Small intestine (tissue), 7 donors: Measurements from ENCODE around the gene RAET1G. TPM values are rescaled to one million over a fixed set of nuclear protein-coding genes. Genes with fewer than 3 reads are reported as not detected.
A peak's percentile ranks its signal among the peaks of the same experiment; 100 is the strongest.

ENCODE experiments used
- DNase-seq, 2 donors: peaks; one replicate each; pipeline versions ENCODE4 v3.0.0 to v3.0.0-alpha.2; 2013
- FAIRE-seq: peaks from 2 replicates; lab custom pipeline; 2012; peaks lifted over from hg19 to GRCh38; lab: Jason Lieb, UNC
- H3K27ac ChIP-seq, 3 donors: one replicate each; pipeline ENCODE4 v1.5.1; 2013; ENCODE audit warnings: low read length in 2 of 3, mild to moderate bottlenecking in 2 of 3, control low read depth in 1 of 3, inconsistent platforms in 1 of 3, low read depth in 1 of 3, moderate library complexity in 1 of 3
- H3K27me3 ChIP-seq, 3 donors: one replicate each; pipeline ENCODE4 v1.6.1; 2013; ENCODE audit warnings: low read length in 3 of 3, inconsistent platforms in 1 of 3; ENCODE audit not compliant: control insufficient read depth in 3 of 3, insufficient read depth in 3 of 3
- H3K36me3 ChIP-seq, 3 donors: one replicate each; pipeline ENCODE4 v1.6.1; 2013; ENCODE audit warnings: low read length in 3 of 3, inconsistent platforms in 1 of 3, low read depth in 1 of 3, mild to moderate bottlenecking in 1 of 3, moderate library complexity in 1 of 3; ENCODE audit not compliant: control insufficient read depth in 3 of 3, insufficient read depth in 2 of 3
- H3K4me1 ChIP-seq, 3 donors: one replicate each; pipeline ENCODE4 v1.6.1; 2013; ENCODE audit warnings: low read length in 2 of 3, inconsistent platforms in 1 of 3, low read depth in 1 of 3, mild to moderate bottlenecking in 1 of 3, moderate library complexity in 1 of 3; ENCODE audit not compliant: control insufficient read depth in 3 of 3, insufficient read depth in 2 of 3
- H3K4me3 ChIP-seq, 3 donors: one replicate each; pipeline ENCODE4 v1.5.1; 2013; ENCODE audit warnings: low read length in 3 of 3, control low read depth in 1 of 3, inconsistent platforms in 1 of 3, low read depth in 1 of 3, mild to moderate bottlenecking in 1 of 3, moderate library complexity in 1 of 3
- H3K9me3 ChIP-seq, 2 donors: one replicate each; pipeline ENCODE4 v1.6.1; 2013; ENCODE audit warnings: low read depth in 1 of 2, low read length in 1 of 2; ENCODE audit not compliant: control insufficient read depth in 2 of 2, insufficient read depth in 1 of 2
- WGBS, 3 donors: extraction: QIAGEN DNeasy Blood & Tissue Kit; methylation state at CpG; one replicate each; pipeline ENCODE4 v1.1.7; 2013; 5-methylcytosine and 5-hydroxymethylcytosine counted together
- polyA plus RNA-seq, 4 donors: library from polyadenylated mRNA; stranded (reverse) in 3 of 4; unstranded in 1 of 4; fragments of 200-250 nt in 3 of 4; fragments of 120-200 nt in 1 of 4; gene quantifications; one replicate each; pipeline versions ENCODE4 v1.2.1 to v1.2.3, GENCODE V29; 2013
- donor health status: healthy with polysubstance abuse.
- donor health status: control.
- donor health status: control.
- donor health status: Bipolar disorder and iron deficiency.
- donor health status: healthy.

The RAET1G gene
- polyA plus RNA-seq, 4 donors = 0.15 to 0.27 TPM; not detected in 2

- Histone ChIP-seq H3K36me3 (no peaks in the 10 kb centered on the region), H3K27me3 (no peaks in the 10 kb centered on the region), H3K4me3 (no peak overlapping the region), H3K9me3 (no peaks in the 10 kb centered on the region), H3K27ac (no peak overlapping the region), H3K4me1 (peaks cover 0 to 22% (median 0%) of the 10 kb centered on the region in 3 donors)
- no peak for DNase-seq
- WGBS, 3 donors = 78 to 84% (median 82%) methylated on average over 7 of the region's 7 CpGs
- no peak for FAIRE-seq
These were observed 33.6 kb downstream of the RAET1G start for GRCh38 chr6:149889326-149889725.

- Histone ChIP-seq H3K27me3 (no peaks in the 10 kb centered on the region), H3K27ac (peak overlapping the region in 1 of 3 donors; percentile 69), H3K4me1 (peaks cover 0 to 22% (median 0%) of the 10 kb centered on the region in 3 donors), H3K36me3 (no peaks in the 10 kb centered on the region), H3K9me3 (no peaks in the 10 kb centered on the region), H3K4me3 (no peak overlapping the region)
- 49 to 68% (median 53%) methylated on average over 1 of the region's 1 CpG for WGBS, 3 donors
- FAIRE-seq (no peak), DNase-seq (no peak)
These were observed 34.3 kb downstream of the RAET1G start for GRCh38 chr6:149888659-149889058.

- FAIRE-seq (no peak), DNase-seq (peak; percentile 59 to 86)
- no peak overlapping the region for H3K4me3 ChIP-seq
- H3K9me3 ChIP-seq = no peaks in the 10 kb centered on the region
- peaks cover 0 to 22% (median 0%) of the 10 kb centered on the region in 3 donors for H3K4me1 ChIP-seq
- H3K36me3 ChIP-seq = no peaks in the 10 kb centered on the region
- 39 to 65% (median 44%) methylated on average over 9 of the region's 9 CpGs for WGBS, 3 donors
- H3K27ac ChIP-seq = peak overlapping the region in 1 of 3 donors; percentile 69
- no peaks in the 10 kb centered on the region for H3K27me3 ChIP-seq
These were observed 34.8 kb downstream of the RAET1G start for GRCh38 chr6:149888093-149888492.

GRCh38 chr6:149887343-149887742 lies 35.6 kb downstream of the RAET1G start:
- H3K4me3 ChIP-seq = no peak overlapping the region
- FAIRE-seq (no peak), DNase-seq (no peak)
- H3K27ac ChIP-seq = peak overlapping the region in 1 of 3 donors; percentile 69
- H3K27me3 ChIP-seq = no peaks in the 10 kb centered on the region
- H3K9me3 ChIP-seq = no peaks in the 10 kb centered on the region
- 43 to 65% (median 46%) methylated on average over 3 of the region's 3 CpGs for WGBS, 3 donors
- H3K36me3 ChIP-seq = no peaks in the 10 kb centered on the region
- peaks cover 0 to 22% (median 0%) of the 10 kb centered on the region in 3 donors for H3K4me1 ChIP-seq

GRCh38 chr6:149885888-149886287 lies 37.0 kb downstream of the RAET1G start:
- Histone ChIP-seq H3K4me1 (peaks cover 0 to 22% (median 0%) of the 10 kb centered on the region in 3 donors), H3K4me3 (no peak overlapping the region), H3K27me3 (no peaks in the 10 kb centered on the region), H3K27ac (no peak overlapping the region), H3K9me3 (no peaks in the 10 kb centered on the region), H3K36me3 (no peaks in the 10 kb centered on the region)
- 81 to 82% (median 82%) methylated on average over 3 of the region's 3 CpGs for WGBS, 3 donors
- DNase-seq (no peak), FAIRE-seq (no peak)

GRCh38 chr6:149884617-149885016 lies 38.3 kb downstream of the RAET1G start:
- FAIRE-seq (no peak), DNase-seq (no peak)
- 57 to 75% (median 69%) methylated on average over 7 of the region's 7 CpGs for WGBS, 3 donors

GRCh38 chr6:149884215-149884614 lies 38.7 kb downstream of the RAET1G start:
- FAIRE-seq (no peak), DNase-seq (no peak)
- H3K36me3 ChIP-seq = no peaks in the 10 kb centered on the region
- peaks cover 0 to 22% (median 0%) of the 10 kb centered on the region in 3 donors for H3K4me1 ChIP-seq
- H3K27me3 ChIP-seq = no peaks in the 10 kb centered on the region
- H3K9me3 ChIP-seq = no peaks in the 10 kb centered on the region
- no peak overlapping the region for H3K27ac ChIP-seq
- no peak overlapping the region for H3K4me3 ChIP-seq
- WGBS, 3 donors = 38 to 47% (median 43%) methylated on average over 11 of the region's 11 CpGs

More at GRCh38 chr6:149884617-149885016, 38.3 kb downstream of the RAET1G start:
- no peaks in the 10 kb centered on the region for H3K36me3 ChIP-seq
- no peaks in the 10 kb centered on the region for H3K27me3 ChIP-seq
- peaks cover 0 to 22% (median 0%) of the 10 kb centered on the region in 3 donors for H3K4me1 ChIP-seq
- no peak overlapping the region for H3K4me3 ChIP-seq
- no peak overlapping the region for H3K27ac ChIP-seq
- no peaks in the 10 kb centered on the region for H3K9me3 ChIP-seq

GRCh38 chr6:149881860-149882259 lies 41.1 kb downstream of the RAET1G start:
- H3K36me3 ChIP-seq = no peaks in the 10 kb centered on the region
- H3K27me3 ChIP-seq = no peaks in the 10 kb centered on the region
- DNase-seq (no peak), FAIRE-seq (no peak)
- no peaks in the 10 kb centered on the region for H3K4me1 ChIP-seq
- no peak overlapping the region for H3K4me3 ChIP-seq
- 85 to 98% (median 87%) methylated on average over 2 of the region's 2 CpGs for WGBS, 3 donors
- no peak overlapping the region for H3K27ac ChIP-seq
- H3K9me3 ChIP-seq = no peaks in the 10 kb centered on the region
